IMR-90 (cell line): ENCODE results near the gene MMD2. TPM values are rescaled to one million over a fixed set of nuclear protein-coding genes. Genes with fewer than 3 reads are reported as not detected.

Experiments used
- ATAC-seq: fragments of 200-7000 bp; cut with Tn5 transposase; 2 replicates; pipeline ENCODE4 v1.9.1; 2020; ENCODE audit warnings: low read depth, mild to moderate bottlenecking, moderate library complexity
- BruUV-seq: library from RNA; stranded (reverse); fragments of 400-500 nt; replicated peaks from 2 replicates; lab custom pipeline; 2021; lab: Mats Ljungman, UMichigan
- CTCF ChIA-PET: fragments of 300-600 bp; formaldehyde crosslinking; extraction: SDS; loops from one replicate; lab custom pipeline; 2021; ENCODE audit warnings: antibody characterized with exemption; lab: Yijun Ruan, JAX
- POLR2A ChIA-PET: fragments of 300-600 bp; sonication (Branson Sonifier 250); formaldehyde crosslinking; loops from one replicate; lab custom pipeline; 2022; ENCODE audit warnings: antibody characterized with exemption; ENCODE audit not compliant: unreplicated experiment; lab: Charles Lee
- DNase-seq: peaks from one replicate; pipeline ENCODE4 v3.0.0; 2013
- H2AFZ ChIP-seq: replicated peaks from 2 replicates; pipeline ENCODE3; 2013; ENCODE audit warnings: low read length, mild to moderate bottlenecking; ENCODE audit not compliant: poor library complexity
- H2AK5ac ChIP-seq: 2 replicates; pipeline ENCODE4 v1.6.1; 2013; ENCODE audit warnings: low read depth, low read length, inconsistent platforms
- H2AK9ac ChIP-seq: replicated peaks from 2 replicates; pipeline ENCODE3; 2013; ENCODE audit warnings: mild to moderate bottlenecking, low read depth, low read length, moderate library complexity; ENCODE audit not compliant: poor library complexity
- H2BK120ac ChIP-seq: 2 replicates; pipeline ENCODE4 v1.6.1; 2013; ENCODE audit warnings: low read depth, low read length, inconsistent platforms
- H2BK15ac ChIP-seq: 3 replicates; pipeline ENCODE4 v1.6.1; 2013; ENCODE audit warnings: low read depth, low read length, inconsistent platforms
- H2BK20ac ChIP-seq: 2 replicates; pipeline ENCODE4 v1.6.1; 2013; ENCODE audit warnings: low read depth, mild to moderate bottlenecking, inconsistent platforms, low read length, moderate library complexity
- H2BK5ac ChIP-seq: 2 replicates; pipeline ENCODE4 v1.6.1; 2013; ENCODE audit warnings: mild to moderate bottlenecking, low read depth, low read length, inconsistent platforms; ENCODE audit not compliant: poor library complexity, severe bottlenecking
- H3K14ac ChIP-seq: replicated peaks from 2 replicates; pipeline ENCODE4 v1.6.1; 2013; ENCODE audit warnings: low read depth, low read length, inconsistent platforms
- H3K18ac ChIP-seq: 2 replicates; pipeline ENCODE4 v1.6.1; 2013; ENCODE audit warnings: low read depth, low read length, control low read depth
- H3K23ac ChIP-seq: 2 replicates; pipeline ENCODE4 v1.6.1; 2013; ENCODE audit warnings: low read depth, low read length, inconsistent platforms
- H3K27ac ChIP-seq: 2 replicates; pipeline ENCODE4 v1.5.1; 2013; ENCODE audit warnings: mild to moderate bottlenecking, control low read depth, low read length; ENCODE audit not compliant: insufficient read depth
- H3K27me3 ChIP-seq: 2 replicates; pipeline ENCODE4 v1.6.1; 2013; ENCODE audit warnings: low read length; ENCODE audit not compliant: control insufficient read depth, insufficient read depth
- H3K36me3 ChIP-seq: 2 replicates; pipeline ENCODE4 v1.6.1; 2013; ENCODE audit warnings: low read length, mixed read lengths; ENCODE audit not compliant: control insufficient read depth, insufficient read depth
- H3K4ac ChIP-seq: 2 replicates; pipeline ENCODE4 v1.6.1; 2013; ENCODE audit warnings: low read depth, low read length, inconsistent platforms
- H3K4me1 ChIP-seq: 2 replicates; pipeline ENCODE4 v1.6.1; 2013; ENCODE audit warnings: low read length, mixed read lengths; ENCODE audit not compliant: control insufficient read depth, insufficient read depth
- H3K4me2 ChIP-seq: 2 replicates; pipeline ENCODE4 v1.6.1; 2013; ENCODE audit warnings: low read depth, mild to moderate bottlenecking, control low read depth, low read length, moderate library complexity
- H3K4me3 ChIP-seq: 2 replicates; pipeline ENCODE4 v1.5.1; 2013; ENCODE audit warnings: low read depth, mild to moderate bottlenecking, control low read depth, low read length, moderate library complexity; ENCODE audit not compliant: insufficient read depth
- H3K56ac ChIP-seq: 2 replicates; pipeline ENCODE4 v1.6.1; 2013; ENCODE audit warnings: low read length, inconsistent platforms; ENCODE audit not compliant: insufficient read depth; ENCODE audit errors: extremely low read depth
- H3K79me1 ChIP-seq, 2 experiments: 2 replicates each; pipeline ENCODE4 v1.6.1; 2013; ENCODE audit warnings: low read length in 2 of 2, inconsistent platforms in 1 of 2, low read depth in 1 of 2
- H3K9ac ChIP-seq: 2 replicates; pipeline ENCODE4 v1.6.1; 2013; ENCODE audit warnings: low read depth, low read length, control low read depth
- H3K9me1 ChIP-seq: 2 replicates; pipeline ENCODE4 v1.6.1; 2013; ENCODE audit warnings: low read length, inconsistent platforms; ENCODE audit not compliant: insufficient read depth
- H3K9me3 ChIP-seq: 2 replicates; pipeline ENCODE4 v1.6.1; 2013; ENCODE audit warnings: low read length; ENCODE audit not compliant: control insufficient read depth, insufficient read depth
- H4K20me1 ChIP-seq: 2 replicates; pipeline ENCODE4 v1.6.1; 2013; ENCODE audit warnings: low read length, inconsistent platforms; ENCODE audit not compliant: insufficient read depth
- H4K5ac ChIP-seq: 2 replicates; pipeline ENCODE4 v1.6.1; 2013; ENCODE audit warnings: mild to moderate bottlenecking, low read depth, low read length, control low read depth
- H4K8ac ChIP-seq, 2 experiments: 2 replicates each; pipeline ENCODE4 v1.6.1; 2013; ENCODE audit warnings: low read depth in 2 of 2, low read length in 2 of 2, control low read depth in 1 of 2, inconsistent platforms in 1 of 2
- H4K91ac ChIP-seq: 2 replicates; pipeline ENCODE4 v1.6.1; 2013; ENCODE audit warnings: low read depth, low read length, inconsistent platforms; ENCODE audit not compliant: insufficient read depth
- MAZ ChIP-seq: IDR thresholded peaks from 2 replicates; pipeline ENCODE4 v1.6.1; 2012; ENCODE audit warnings: low read depth, mild to moderate bottlenecking, low read length, improper control_type of control experiment, moderate library complexity, borderline replicate concordance
- RAD21 ChIP-seq: IDR thresholded peaks from 2 replicates; pipeline ENCODE4 v1.6.1; 2012; ENCODE audit warnings: low read length, improper control_type of control experiment
- RCOR1 ChIP-seq: IDR thresholded peaks from 2 replicates; pipeline ENCODE4 v1.6.1; 2012; ENCODE audit warnings: mild to moderate bottlenecking, low read length, improper control_type of control experiment; ENCODE audit not compliant: insufficient replicate concordance
- WGBS, 2 experiments: methylation state at CpG; one replicate each; pipeline versions ENCODE4 v1.1.5 to v1.1.7; 2013; ENCODE audit warnings: missing lambda C conversion rate in 2 of 2; ENCODE audit not compliant: insufficient read length in 1 of 2; ENCODE audit errors: extremely low coverage in 2 of 2; 5-methylcytosine and 5-hydroxymethylcytosine counted together
- dilution Hi-C: fragments of 300-500 bp; cut with HindIII; formaldehyde crosslinking; loops from one replicate; pipeline ENCODE4 v1.14.3; 2018; ENCODE audit warnings: low sequenced_read_pairs; ENCODE audit not compliant: unreplicated experiment
- in situ Hi-C: fragments of 300-500 bp; cut with MboI; formaldehyde crosslinking; loops from 3 replicates; pipeline ENCODE4 v1.14.3; 2019; ENCODE audit warnings: low sequenced_read_pairs, inconsistent platforms, mixed read lengths
- intact Hi-C: fragments of 100-400 bp; cut with micrococcal nuclease; formaldehyde crosslinking; loops from 2 replicates; pipeline ENCODE4 v1.10.0; 2022
- polyA plus RNA-seq, 3 experiments: library from polyadenylated mRNA; depleted of rRNA; stranded (reverse); fragments of >200 nt; gene quantifications; 2 replicates each; pipeline ENCODE4 v1.2.3, GENCODE V29; 2012; ENCODE audit warnings: low replicate concordance in 1 of 3
- total RNA-seq: library from RNA; depleted of rRNA; stranded (reverse); fragments of >200 nt; gene quantifications from 2 replicates; pipeline ENCODE4 v1.2.3, GENCODE V29; 2012
- TF ChIP-seq, protein P1 (sequence below): conservative IDR thresholded peaks from 2 replicates; pipeline ENCODE4 v1.5.1; 2012; ENCODE audit warnings: mild to moderate bottlenecking, low read depth, low read length, improper control_type of control experiment
- TF ChIP-seq, protein P2 (sequence below): fragments of 150-350 bp; IDR thresholded peaks from 2 replicates; pipeline ENCODE4 v1.6.1; 2017; ENCODE audit warnings: mild to moderate bottlenecking, antibody characterized with exemption, low read length, low read depth

Gene MMD2
- total and polyA plus RNA-seq, 2 of the 4 experiments (the other 2 are of a cell fraction): not detected

DNA sequence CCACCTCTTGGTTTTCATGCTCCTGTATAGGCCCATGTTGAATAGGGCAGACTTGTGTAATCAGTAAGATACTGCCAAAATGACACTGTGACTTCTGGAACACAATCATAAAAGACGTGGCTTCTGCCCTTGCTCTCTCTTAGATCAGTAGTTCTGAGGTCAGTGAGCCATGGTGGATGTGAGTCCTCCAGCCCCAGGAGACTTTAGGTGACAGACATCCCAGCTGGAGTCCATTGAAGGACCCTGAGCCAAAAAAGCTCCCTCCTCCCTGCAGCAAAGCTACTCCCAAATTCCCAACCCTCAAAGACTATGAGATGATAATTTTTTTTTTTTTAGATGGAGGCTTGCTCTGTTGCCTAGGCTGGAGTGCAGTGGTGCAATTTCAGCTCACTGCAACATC is 72.3 kb downstream of the MMD2 start:
- ChIA-PET POLR2A (no interaction called here), CTCF (no interaction called here)
- no CpG with 5 or more reads among the region's 1 CpG for WGBS, 2 experiments
- Histone ChIP-seq H3K4me2 (no peak overlapping the region), H3K9me3 (no peaks in the 10 kb centered on the region), H4K91ac (no peak overlapping the region), H3K23ac (no peak overlapping the region), H4K8ac (no peak overlapping the region), H3K27ac (no peak overlapping the region), H3K9ac (no peak overlapping the region), H4K20me1 (no peaks in the 10 kb centered on the region), H3K4me3 (no peak overlapping the region), H2AFZ (no peak overlapping the region), H2AK5ac (no peak overlapping the region), H2AK9ac (no peak overlapping the region), H3K14ac (no peak overlapping the region), H3K79me1 (no peaks in the 10 kb centered on the region), H2BK120ac (no peak overlapping the region), H2BK20ac (no peak overlapping the region), H3K9me1 (no peaks in the 10 kb centered on the region), H3K4me1 (peaks cover 2% of the 10 kb centered on the region; the same call in 1 of the 2 replicates), H3K18ac (no peak overlapping the region), H2BK5ac (no peak overlapping the region), H4K5ac (no peak overlapping the region), H2BK15ac (no peak overlapping the region), H3K4ac (no peak overlapping the region), H3K27me3 (no peaks in the 10 kb centered on the region; the same call in 1 of the 2 replicates), H3K36me3 (no peaks in the 10 kb centered on the region), H3K56ac (no peak overlapping the region)
- TF ChIP-seq, protein P1, sequence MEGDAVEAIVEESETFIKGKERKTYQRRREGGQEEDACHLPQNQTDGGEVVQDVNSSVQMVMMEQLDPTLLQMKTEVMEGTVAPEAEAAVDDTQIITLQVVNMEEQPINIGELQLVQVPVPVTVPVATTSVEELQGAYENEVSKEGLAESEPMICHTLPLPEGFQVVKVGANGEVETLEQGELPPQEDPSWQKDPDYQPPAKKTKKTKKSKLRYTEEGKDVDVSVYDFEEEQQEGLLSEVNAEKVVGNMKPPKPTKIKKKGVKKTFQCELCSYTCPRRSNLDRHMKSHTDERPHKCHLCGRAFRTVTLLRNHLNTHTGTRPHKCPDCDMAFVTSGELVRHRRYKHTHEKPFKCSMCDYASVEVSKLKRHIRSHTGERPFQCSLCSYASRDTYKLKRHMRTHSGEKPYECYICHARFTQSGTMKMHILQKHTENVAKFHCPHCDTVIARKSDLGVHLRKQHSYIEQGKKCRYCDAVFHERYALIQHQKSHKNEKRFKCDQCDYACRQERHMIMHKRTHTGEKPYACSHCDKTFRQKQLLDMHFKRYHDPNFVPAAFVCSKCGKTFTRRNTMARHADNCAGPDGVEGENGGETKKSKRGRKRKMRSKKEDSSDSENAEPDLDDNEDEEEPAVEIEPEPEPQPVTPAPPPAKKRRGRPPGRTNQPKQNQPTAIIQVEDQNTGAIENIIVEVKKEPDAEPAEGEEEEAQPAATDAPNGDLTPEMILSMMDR: no peak
- TF ChIP-seq, protein P2, sequence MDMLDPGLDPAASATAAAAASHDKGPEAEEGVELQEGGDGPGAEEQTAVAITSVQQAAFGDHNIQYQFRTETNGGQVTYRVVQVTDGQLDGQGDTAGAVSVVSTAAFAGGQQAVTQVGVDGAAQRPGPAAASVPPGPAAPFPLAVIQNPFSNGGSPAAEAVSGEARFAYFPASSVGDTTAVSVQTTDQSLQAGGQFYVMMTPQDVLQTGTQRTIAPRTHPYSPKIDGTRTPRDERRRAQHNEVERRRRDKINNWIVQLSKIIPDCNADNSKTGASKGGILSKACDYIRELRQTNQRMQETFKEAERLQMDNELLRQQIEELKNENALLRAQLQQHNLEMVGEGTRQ: no peak
- no peak for TF ChIP-seq MAZ
- no peak for TF ChIP-seq RCOR1
- TF ChIP-seq RAD21: no peak
- DNase-seq: no peak
- dilution Hi-C loops (no loop called here), intact Hi-C loops (no loop called here), in situ Hi-C loops (no loop called here)
- no TSS peak for BruUV-seq
- no peak for ATAC-seq
